Ramos (cell line): ENCODE results near the gene CSF1.
"Not testable (repeated sequence)": the region's sequence is repeated elsewhere in the genome, so short reads cannot be mapped to it uniquely, and the experiment has no call there.

ENCODE experiments used
- in situ Hi-C: fragments of 300-500 bp; cut with MboI; formaldehyde crosslinking; loops from one replicate; pipeline ENCODE4 v1.14.3; 2022; ENCODE audit warnings: low sequenced_read_pairs; ENCODE audit not compliant: unreplicated experiment

The CSF1 gene

GRCh38 chr1:109910123-109910962 lies at the start of gene CSF1:
TSS of gene CSF1 (plus strand) at chr1:109910849. CDS start at chr1:109911024, 175 bp downstream.
- in situ Hi-C loops: no loop called here

GRCh38 chr1:109861616-109862015 lies 49.0 kb upstream of the CSF1 start:
- in situ Hi-C loops: not testable (repeated sequence)

- in situ Hi-C loops: no loop called here
Observed at GRCh38 chr1:109863667-109864046, 47.0 kb upstream of the CSF1 start.

GRCh38 chr1:109864047-109864822 lies 46.4 kb upstream of the CSF1 start:
- in situ Hi-C loops: no loop called here

- in situ Hi-C loops: no loop called here
Observed at GRCh38 chr1:109864930-109865612, 45.6 kb upstream of the CSF1 start.

GRCh38 chr1:109866071-109866470 lies 44.6 kb upstream of the CSF1 start:
- in situ Hi-C loops: no loop called here

- in situ Hi-C loops: no loop called here
Observed at GRCh38 chr1:109873278-109874175, 37.1 kb upstream of the CSF1 start.

- in situ Hi-C loops: no loop called here
Observed at GRCh38 chr1:109874445-109874844, 36.2 kb upstream of the CSF1 start.

- in situ Hi-C loops: no loop called here
Observed at GRCh38 chr1:109875874-109876273, 34.8 kb upstream of the CSF1 start.

- in situ Hi-C loops: no loop called here
Observed at GRCh38 chr1:109876617-109877316, 33.9 kb upstream of the CSF1 start.

- in situ Hi-C loops: no loop called here
Observed at GRCh38 chr1:109877317-109877771, 33.3 kb upstream of the CSF1 start.

GRCh38 chr1:109877776-109878175 lies 32.9 kb upstream of the CSF1 start:
- in situ Hi-C loops: no loop called here

GRCh38 chr1:109878531-109879104 lies 32.0 kb upstream of the CSF1 start:
- in situ Hi-C loops: no loop called here

- in situ Hi-C loops: not testable (repeated sequence)
Observed at GRCh38 chr1:109879371-109879770, 31.3 kb upstream of the CSF1 start.

- in situ Hi-C loops: no loop called here
Observed at GRCh38 chr1:109879881-109880525, 30.6 kb upstream of the CSF1 start.

GRCh38 chr1:109880971-109881894 lies 29.4 kb upstream of the CSF1 start:
- in situ Hi-C loops: no loop called here

- in situ Hi-C loops: no loop called here
Observed at GRCh38 chr1:109881906-109882287, 28.8 kb upstream of the CSF1 start.
